IPS-18c (cell line): ENCODE data around the gene IFT74.
"Not testable (repeated sequence)": the region's sequence is repeated elsewhere in the genome, so short reads cannot be mapped to it uniquely, and the experiment has no call there.

Experiments
- H3K4me3 ChIP-seq: 2 replicates; pipeline ENCODE4 v1.7.0; 2013; ENCODE audit warnings: low read depth, mild to moderate bottlenecking, low read length, moderate library complexity; ENCODE audit not compliant: insufficient read depth
- H3K9me3 ChIP-seq: one replicate; pipeline ENCODE4 v1.6.1; 2013; ENCODE audit warnings: mild to moderate bottlenecking, low read length, moderate library complexity; ENCODE audit not compliant: control insufficient read depth, insufficient read depth

IFT74 gene

GRCh38 chr9:27093384-27094067 is 137.3 kb downstream of the IFT74 start:
- H3K9me3 ChIP-seq, H3K4me3 ChIP-seq: not testable (repeated sequence)

- H3K9me3 ChIP-seq: no peaks in the 10 kb centered on the region
- no peak overlapping the region for H3K4me3 ChIP-seq
Measured at GRCh38 chr9:27094640-27095298, 138.6 kb downstream of the IFT74 start.

GRCh38 chr9:27107241-27107640 is 151.0 kb downstream of the IFT74 start:
- Histone ChIP-seq H3K4me3 (no peak overlapping the region), H3K9me3 (no peaks in the 10 kb centered on the region)

GRCh38 chr9:27108981-27109541 is 152.8 kb downstream of the IFT74 start, which contains the start of gene TEK:
Gene TEK (plus strand): TSS chr9:27109225. CDS start chr9:27109591, 366 bp downstream.
- Histone ChIP-seq H3K4me3 (peak within 1 kb of the TSS; percentile 47), H3K9me3 (no peaks in the 10 kb centered on the region)

GRCh38 chr9:27109621-27110020 is 153.4 kb downstream of the IFT74 start:
- Histone ChIP-seq H3K4me3 (peak overlapping the region; percentile 47), H3K9me3 (no peaks in the 10 kb centered on the region)

GRCh38 chr9:27110181-27110580 is 154.0 kb downstream of the IFT74 start:
- Histone ChIP-seq H3K4me3 (peak overlapping the region; percentile 10; the same call in 1 of the 2 replicates), H3K9me3 (no peaks in the 10 kb centered on the region)

- Histone ChIP-seq H3K4me3 (no peak overlapping the region), H3K9me3 (no peaks in the 10 kb centered on the region)
Measured at GRCh38 chr9:27112235-27112634, 156.0 kb downstream of the IFT74 start.
